ENCODE data around the gene XPNPEP3.
A peak's percentile ranks its signal among the peaks of the same experiment; 100 is the strongest.
"Not testable (repeated sequence)": the region's sequence is repeated elsewhere in the genome, so short reads cannot be mapped to it uniquely, and the experiment has no call there.

XPNPEP3 gene

GRCh38 chr22:40862013-40862412, 5.1 kb downstream of the XPNPEP3 start, which contains the start of gene DNAJB7:
Gene DNAJB7, minus strand, starts transcription at chr22:40862113. Its CDS starts 119 bp downstream, at chr22:40861994.
- no peak for DNase-seq

- no peak for DNase-seq
Measured at GRCh38 chr22:40862537-40862936, 5.6 kb downstream of the XPNPEP3 start.

DNA sequence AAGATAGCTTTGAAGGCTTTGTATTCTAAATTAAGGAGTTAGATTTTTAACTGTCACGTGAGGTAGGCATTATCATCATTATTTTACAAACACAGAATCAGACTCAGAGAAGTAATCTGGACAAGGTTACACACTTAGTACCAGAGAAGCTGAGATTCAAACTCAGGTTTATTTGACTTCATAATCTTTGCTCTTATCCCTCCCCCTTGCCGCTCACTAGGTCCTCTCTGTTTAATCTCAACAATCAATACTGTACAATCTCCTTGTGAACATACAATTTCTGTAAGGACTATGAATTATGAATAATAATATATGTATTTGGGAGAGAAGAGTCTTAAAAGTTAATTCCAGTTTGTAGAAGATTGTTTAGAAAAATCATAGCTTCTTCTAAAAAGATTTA, 10.2 kb downstream of the XPNPEP3 start:
- no peak for DNase-seq

DNA sequence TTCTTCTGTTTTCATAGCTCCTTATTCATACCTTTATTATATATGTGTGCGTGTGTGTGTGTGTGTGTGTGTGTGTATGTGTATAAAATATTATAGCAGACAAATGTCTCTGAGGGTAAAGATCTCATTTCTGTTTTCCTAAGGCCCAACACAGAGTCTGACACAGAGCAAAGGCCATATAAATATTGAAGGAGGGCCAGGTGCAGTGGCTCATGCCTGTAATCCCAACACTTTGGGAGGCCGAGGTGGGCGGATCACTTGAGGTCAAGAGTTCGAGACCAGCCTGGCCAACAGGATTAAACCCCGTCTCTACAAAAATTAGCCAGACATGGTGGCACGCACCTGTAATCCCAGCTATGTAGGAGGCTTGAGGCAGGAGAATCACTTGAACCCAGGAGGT, 11.4 kb downstream of the XPNPEP3 start:
- DNase-seq, result not testable (repeated sequence)

GRCh38 chr22:40874016-40874415, 17.1 kb downstream of the XPNPEP3 start:
- no peak for DNase-seq

DNA sequence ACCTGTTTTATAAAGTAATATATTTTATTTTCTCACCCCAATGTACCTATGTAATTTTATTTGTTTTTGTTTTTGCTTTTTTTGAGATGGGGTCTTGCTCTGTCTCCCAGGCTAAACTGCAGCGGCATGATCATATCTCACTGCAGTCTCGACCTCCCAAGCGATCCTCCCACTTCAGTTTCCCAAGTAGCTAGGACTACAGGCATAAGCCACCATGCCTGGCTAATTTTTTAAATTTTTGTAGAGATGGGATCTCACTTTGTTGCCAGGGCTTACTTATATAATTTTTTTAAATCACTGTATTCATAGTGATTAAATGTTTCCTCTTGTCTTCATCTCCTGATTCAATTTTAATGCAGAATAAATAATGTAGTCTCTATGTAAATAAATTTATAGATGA, 18.2 kb downstream of the XPNPEP3 start:
- no peak for DNase-seq

- DNase-seq, result no peak
Measured at GRCh38 chr22:40876907-40877306, 20.0 kb downstream of the XPNPEP3 start.

GRCh38 chr22:40877488-40877887, 20.5 kb downstream of the XPNPEP3 start:
- no peak for DNase-seq

DNA sequence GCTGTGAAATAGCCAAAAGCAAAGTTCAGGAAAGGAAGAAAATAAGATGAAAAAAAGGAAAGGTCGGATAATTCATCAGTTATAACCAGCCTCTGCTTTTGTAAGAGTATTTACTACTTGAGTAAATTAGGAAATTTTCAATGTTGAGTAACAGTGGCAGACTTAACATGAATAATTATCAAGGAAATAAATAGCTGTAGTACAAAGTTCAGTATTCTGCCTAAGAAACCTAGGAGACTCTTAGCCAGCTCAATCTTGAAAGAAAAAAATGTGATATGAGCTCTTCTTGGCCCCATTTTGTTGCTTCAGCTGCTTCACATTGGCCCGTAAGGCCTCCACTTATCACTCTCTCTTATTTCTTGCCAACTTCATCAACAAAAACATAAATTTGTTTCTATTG, 22.0 kb downstream of the XPNPEP3 start:
- no peak for DNase-seq

GRCh38 chr22:40889116-40889515, 32.2 kb downstream of the XPNPEP3 start:
- DNase-seq, result no peak

DNA sequence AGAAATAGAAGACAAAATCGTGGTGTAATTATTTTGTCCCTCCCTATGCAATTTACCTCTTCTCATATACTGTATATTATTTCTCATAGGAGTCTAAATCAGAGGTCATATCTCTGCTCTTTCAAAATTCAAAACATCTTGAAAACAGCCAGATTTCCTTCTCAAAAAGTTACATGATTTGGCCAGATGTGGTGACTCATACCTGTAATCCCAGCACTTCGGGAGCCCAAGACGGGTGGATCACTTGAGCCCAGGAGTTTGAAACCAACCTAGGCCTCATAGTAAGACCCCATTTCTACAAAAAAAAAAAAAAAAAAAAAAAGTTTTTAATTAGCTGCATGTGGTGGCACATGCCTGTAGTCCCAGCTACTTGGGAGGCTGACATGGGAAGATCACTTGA, 33.9 kb downstream of the XPNPEP3 start:
- no peak for DNase-seq

GRCh38 chr22:40894417-40894816, 37.5 kb downstream of the XPNPEP3 start:
- no peak for DNase-seq

GRCh38 chr22:40898850-40899357, 42.0 kb downstream of the XPNPEP3 start:
- peak; percentile 89 for DNase-seq

DNA sequence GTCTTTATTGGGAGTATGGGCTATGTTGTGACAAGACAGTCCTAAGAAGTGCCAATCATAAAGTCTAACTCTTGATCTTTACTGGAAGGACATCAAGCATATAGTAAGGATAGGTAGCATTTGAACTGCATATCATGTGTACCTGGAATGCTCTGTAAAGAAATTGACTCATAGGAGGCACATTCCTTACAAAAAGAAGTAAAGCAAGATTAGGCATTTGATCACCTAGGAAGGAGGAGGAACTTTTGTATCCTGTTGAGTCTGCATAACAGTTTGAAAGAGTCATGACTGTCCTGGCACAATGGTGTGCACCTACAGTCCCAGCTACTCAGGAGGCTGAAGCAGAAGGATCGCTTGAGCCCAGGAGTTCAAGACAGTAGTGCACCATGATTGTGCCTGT, 47.2 kb downstream of the XPNPEP3 start:
- DNase-seq, result no peak

- DNase-seq, result no peak
Measured at GRCh38 chr22:40908895-40909294, 51.9 kb downstream of the XPNPEP3 start.

DNA sequence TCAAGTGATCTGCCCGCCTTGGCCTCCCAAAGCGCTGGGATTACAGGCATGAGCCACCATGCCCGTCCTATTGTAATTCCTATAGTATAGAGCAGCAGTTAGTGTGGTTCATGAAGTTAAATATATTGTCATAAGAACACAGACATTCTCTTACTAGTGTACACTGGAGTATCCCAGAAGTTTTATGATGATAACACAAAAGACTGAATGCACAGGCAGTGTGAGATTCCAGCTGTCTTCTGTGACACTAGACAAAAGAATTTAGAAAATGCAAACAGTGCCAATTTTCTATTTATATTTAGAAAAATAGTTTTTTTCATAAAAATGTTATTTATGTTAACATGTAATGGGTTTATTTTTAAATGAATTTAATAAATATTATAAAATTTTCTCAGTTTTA, 54.8 kb downstream of the XPNPEP3 start:
- DNase-seq, result no peak

- DNase-seq, result not testable (repeated sequence)
Measured at GRCh38 chr22:40912987-40913386, 56.0 kb downstream of the XPNPEP3 start.

DNA sequence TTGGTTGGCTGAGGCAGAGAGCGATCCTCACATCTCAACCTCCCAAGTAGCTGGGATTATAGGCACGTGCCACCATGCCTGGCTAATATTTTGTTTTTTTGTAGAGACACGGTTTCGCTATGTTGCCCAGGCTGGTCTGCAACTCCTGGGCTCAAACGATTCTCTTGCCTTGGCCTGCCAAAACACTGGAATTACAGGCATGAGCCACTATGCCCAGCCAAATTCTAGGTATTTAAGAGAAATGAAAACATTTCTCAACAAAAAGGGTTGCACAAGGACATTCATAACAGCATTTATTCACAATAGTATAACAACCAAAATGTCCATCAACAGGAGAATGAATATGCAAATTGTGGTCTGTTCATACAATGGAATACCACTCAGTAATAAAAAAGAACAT, 62.5 kb downstream of the XPNPEP3 start:
- DNase-seq, result no peak

DNA sequence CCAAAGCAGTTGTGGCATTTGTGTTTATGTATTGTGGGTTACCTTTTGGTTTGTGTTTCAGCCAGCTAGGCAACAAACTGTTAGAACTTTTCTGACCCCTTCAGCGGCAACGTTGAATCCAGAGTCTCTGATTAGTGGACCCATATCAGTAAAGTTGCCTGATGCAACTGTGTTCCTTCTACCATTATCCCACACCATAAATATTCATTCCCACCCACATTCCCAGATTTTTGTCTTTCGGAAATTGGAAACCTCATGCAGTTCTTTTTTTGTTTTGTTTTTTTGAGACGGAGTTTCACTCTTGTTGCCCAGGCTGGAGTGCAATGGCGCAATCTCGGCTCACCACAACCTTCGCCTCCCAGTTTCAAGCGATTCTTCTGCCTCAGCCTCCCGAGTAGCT, 63.6 kb downstream of the XPNPEP3 start:
- no peak for DNase-seq

DNA sequence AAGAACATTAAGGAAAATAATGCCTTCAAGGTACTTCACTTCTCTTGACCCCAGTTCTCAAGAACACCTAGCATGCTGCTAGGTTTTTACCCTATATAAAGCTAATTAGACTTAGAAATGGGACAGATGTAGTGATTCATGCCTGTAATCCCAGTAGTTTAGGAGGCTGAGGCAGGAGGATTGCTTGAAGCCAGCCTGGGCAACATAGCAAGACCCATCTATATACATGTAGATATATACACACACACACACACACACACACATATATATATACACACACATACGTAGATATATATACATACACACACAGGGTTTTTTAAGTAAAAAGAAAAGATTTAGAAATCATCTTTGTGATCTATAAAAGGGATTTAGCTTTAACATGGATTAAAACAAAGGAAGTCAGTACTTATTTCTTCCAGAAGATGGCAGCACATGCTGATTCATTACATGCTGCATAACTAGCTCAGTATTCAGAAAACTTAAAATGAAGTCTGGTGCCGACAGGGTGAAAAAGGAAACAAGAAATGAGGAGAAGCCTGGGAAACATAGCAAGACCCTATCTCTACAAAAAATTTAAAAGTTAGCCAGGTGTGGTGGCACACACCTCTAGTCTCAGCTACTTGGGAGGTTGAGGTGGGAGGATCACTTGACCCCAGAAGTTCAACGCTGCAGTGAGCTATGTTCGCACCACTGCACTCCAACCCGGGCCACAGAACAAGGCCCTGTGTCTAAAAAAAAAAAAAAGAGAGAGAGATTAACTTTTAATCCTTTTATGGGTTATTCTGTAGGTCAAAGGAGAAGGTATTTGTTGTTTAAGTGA, 65.7 kb downstream of the XPNPEP3 start:
- peak; percentile 89 for DNase-seq

DNA sequence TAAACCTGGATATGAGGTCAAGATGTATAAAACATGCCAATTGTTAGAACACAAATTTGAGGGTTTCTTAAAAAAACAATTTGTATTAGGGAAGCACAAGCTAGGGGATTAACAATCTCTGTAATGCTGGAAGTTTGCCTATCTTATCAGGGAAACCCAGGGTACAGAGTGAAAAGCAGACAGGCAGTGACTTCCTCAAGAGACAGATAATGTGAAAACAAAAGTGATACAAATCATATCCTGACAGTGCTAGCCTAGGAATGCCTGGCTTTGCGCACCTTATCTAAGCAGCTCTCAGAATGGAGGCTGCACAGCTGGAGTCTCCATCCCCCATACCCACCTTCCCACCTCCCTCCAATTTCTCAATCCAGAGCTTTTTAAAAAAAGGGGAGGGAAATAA, 71.7 kb downstream of the XPNPEP3 start:
- peak; percentile 23 for DNase-seq

DNA sequence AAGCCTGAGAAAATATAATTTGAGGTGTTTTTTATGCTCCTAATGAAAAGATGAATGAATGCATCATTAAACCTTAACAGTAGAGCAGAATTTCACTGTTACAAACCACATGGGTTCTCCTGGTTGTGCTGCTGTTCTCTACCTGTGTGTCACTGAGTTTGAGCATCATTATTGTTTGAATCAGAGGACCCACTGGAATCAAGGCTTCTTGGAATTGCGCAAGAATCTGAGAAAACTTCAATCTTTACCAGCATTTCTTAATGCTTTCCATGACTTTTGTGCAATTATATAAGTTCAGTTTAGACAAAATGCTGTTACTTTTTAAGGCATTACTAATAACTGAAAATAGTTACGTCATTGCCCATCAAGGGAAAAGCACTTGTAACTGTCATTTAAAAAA, 75.4 kb downstream of the XPNPEP3 start:
- DNase-seq, result no peak

- DNase-seq, result no peak
Measured at GRCh38 chr22:40939202-40939601, 82.3 kb downstream of the XPNPEP3 start.

DNA sequence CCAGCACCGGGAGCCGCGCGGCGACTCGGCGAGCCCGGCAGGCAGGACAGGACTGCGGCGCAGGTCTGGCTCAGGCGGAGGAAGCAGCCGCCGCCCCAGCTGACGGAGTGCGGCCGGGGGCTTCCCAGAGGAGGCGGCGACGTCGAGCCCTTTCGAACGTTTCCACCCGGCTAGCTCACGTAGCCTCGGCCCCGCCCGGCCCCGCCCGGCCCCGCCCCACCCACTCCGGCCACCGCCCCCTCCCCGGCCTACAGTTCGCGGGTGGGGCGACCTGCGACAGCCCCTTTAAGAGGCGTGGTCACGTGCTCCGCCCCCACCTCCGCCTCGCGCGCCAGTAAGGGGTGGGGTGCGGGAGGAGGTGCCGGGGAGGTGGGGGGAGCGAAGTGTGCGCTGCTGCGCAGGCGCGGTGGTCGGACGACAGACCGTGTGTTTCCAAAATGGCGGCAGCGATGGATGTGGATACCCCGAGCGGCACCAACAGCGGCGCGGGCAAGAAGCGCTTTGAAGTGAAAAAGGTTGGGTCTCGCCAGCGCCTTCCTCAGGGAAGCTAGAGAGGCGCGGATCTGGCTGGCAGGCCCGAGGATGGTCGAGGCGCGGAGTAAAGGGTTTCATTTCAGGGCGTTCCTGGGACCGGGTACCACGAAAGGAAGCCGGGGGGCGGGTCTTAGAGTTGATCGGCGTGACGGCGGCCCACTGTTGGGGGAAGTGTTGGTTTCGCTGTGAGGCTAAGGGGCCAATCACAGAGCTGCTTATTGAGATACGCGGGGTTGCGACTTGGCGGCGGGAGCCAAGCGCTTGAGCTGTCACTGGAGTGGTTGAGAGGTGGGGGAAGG, 94.2 kb downstream of the XPNPEP3 start, which contains the start of gene RBX1:
Gene RBX1 (plus strand): TSS at position 417 of the 833 bp plus-strand sequence. CDS start 21 bp downstream, at position 438.
- DNase-seq, result peak; percentile 100

All from hematopoietic multipotent progenitor cell treated with erythropoietin and hydrocortisone succinate and interleukin-3 and kit ligand, for 6 days (in vitro differentiated cells).